ENCODE results near the gene WDFY4. TPM values are rescaled to one million over a fixed set of nuclear protein-coding genes. Genes with fewer than 3 reads are reported as not detected.

The WDFY4 gene
- total and polyA plus RNA-seq, 2 experiments from 2014 or later: 0.14 TPM; not detected in 1

- no peak for TF ChIP-seq ZNF114 (CRISPR knock-in tag; IDR thresholded peaks at IDR 0.05)
- TF ChIP-seq POLR2AphosphoS5 (IDR thresholded peaks at IDR 0.05; ENCODE audit: low read depth): no peak
Measured at GRCh38 chr10:48898426-48898825, 213.8 kb downstream of the WDFY4 start (continued).

- H3K27me3 ChIP-seq (ENCODE audit: insufficient read depth): no peaks in the 10 kb centered on the region
- no peaks in the 10 kb centered on the region for H3K36me3 Mint-ChIP-seq (ENCODE audit: low read depth)
- no peak overlapping the region for H3K27ac ChIP-seq (ENCODE audit: low read depth)
- H3K27me3 Mint-ChIP-seq (ENCODE audit: insufficient read depth, low read depth, poor library complexity): peaks cover 2% of the 10 kb centered on the region
- H3K27ac Mint-ChIP-seq: no peak overlapping the region
- H3K4me1 ChIP-seq (ENCODE audit: insufficient read depth): no peaks in the 10 kb centered on the region
- H3K9me2 ChIP-seq (ENCODE audit: insufficient read depth): no peaks in the 10 kb centered on the region
- no peak overlapping the region for H2AFZ ChIP-seq
- H4K20me1 ChIP-seq (replicated peaks; ENCODE audit: insufficient read depth): no peaks in the 10 kb centered on the region
- no peak overlapping the region for H3K4me3 Mint-ChIP-seq
- no peaks in the 10 kb centered on the region for H3K4me1 Mint-ChIP-seq
- no peaks in the 10 kb centered on the region for H3F3A ChIP-seq (replicated peaks; ENCODE audit: low read depth)
- H3K36me3 ChIP-seq (ENCODE audit: insufficient read depth): no peaks in the 10 kb centered on the region
- H3K4me3 ChIP-seq: no peak overlapping the region
- no peak for ATAC-seq
- H3K4me2 ChIP-seq: no peak overlapping the region
- no peaks in the 10 kb centered on the region for H3K9me3 Mint-ChIP-seq
- no peak for TF ChIP-seq EZH2phosphoT487 (IDR thresholded peaks at IDR 0.05; ENCODE audit: unreplicated experiment)
- TF ChIP-seq STAT1 (IDR thresholded peaks at IDR 0.05; ENCODE audit: unreplicated experiment): no peak
- TF ChIP-seq ZNF114 (CRISPR knock-in tag; IDR thresholded peaks at IDR 0.05): no peak
- TF ChIP-seq CTCF (conservative IDR thresholded peaks at IDR 0.05; ENCODE audit: low read depth in 2 of 2): no peak
- TF ChIP-seq POLR2AphosphoS5 (IDR thresholded peaks at IDR 0.05; ENCODE audit: low read depth): no peak
- TF ChIP-seq REST (IDR thresholded peaks at IDR 0.05; ENCODE audit: unreplicated experiment): no peak
- TF ChIP-seq JUNB (IDR thresholded peaks at IDR 0.05; ENCODE audit: unreplicated experiment): no peak
- no peak for TF ChIP-seq NANOG (IDR thresholded peaks at IDR 0.05; ENCODE audit: borderline replicate concordance)
- no peak for TF ChIP-seq EZH2 (IDR thresholded peaks at IDR 0.05; ENCODE audit: low read depth, unreplicated experiment)
- TF ChIP-seq CREB1 (CRISPR knock-in tag; IDR thresholded peaks at IDR 0.05; ENCODE audit: low read depth): no peak
- TF ChIP-seq ETS1 (IDR thresholded peaks at IDR 0.05): no peak
- TF ChIP-seq ZNF462 (CRISPR knock-in tag; IDR thresholded peaks at IDR 0.05): no peak
- DNase-seq (ENCODE audit: low spot score): no peak
- H3K79me2 ChIP-seq (replicated peaks; ENCODE audit: insufficient read depth): no peaks in the 10 kb centered on the region
Measured at GRCh38 chr10:48899781-48900180, 215.1 kb downstream of the WDFY4 start.
